ENCODE measurements around the gene ODF2.

DNA sequence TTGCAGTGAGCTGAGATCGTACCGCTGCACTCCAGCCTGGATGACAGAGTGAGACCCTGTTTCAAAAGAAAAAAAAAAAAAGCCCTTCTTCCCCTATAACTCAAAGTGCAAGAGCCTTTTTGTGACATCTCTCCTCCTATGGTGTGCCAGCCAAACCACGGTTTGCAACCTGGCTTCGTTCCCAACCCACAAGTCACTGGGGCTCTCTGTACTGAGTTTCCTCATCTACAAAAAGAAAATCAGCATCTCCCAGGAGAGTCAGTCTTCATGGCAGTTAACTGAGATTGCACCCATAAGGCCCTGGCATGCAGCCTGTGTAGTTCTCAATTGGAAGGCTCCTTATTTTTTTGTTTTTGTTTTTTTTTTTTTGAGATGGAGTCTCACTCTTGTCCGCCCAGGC lies 14.8 kb downstream of the ODF2 start:
- TF ChIP-seq, protein P1, sequence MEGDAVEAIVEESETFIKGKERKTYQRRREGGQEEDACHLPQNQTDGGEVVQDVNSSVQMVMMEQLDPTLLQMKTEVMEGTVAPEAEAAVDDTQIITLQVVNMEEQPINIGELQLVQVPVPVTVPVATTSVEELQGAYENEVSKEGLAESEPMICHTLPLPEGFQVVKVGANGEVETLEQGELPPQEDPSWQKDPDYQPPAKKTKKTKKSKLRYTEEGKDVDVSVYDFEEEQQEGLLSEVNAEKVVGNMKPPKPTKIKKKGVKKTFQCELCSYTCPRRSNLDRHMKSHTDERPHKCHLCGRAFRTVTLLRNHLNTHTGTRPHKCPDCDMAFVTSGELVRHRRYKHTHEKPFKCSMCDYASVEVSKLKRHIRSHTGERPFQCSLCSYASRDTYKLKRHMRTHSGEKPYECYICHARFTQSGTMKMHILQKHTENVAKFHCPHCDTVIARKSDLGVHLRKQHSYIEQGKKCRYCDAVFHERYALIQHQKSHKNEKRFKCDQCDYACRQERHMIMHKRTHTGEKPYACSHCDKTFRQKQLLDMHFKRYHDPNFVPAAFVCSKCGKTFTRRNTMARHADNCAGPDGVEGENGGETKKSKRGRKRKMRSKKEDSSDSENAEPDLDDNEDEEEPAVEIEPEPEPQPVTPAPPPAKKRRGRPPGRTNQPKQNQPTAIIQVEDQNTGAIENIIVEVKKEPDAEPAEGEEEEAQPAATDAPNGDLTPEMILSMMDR (IDR thresholded peaks at IDR 0.05), result no peak
- TF ChIP-seq, protein P2, sequence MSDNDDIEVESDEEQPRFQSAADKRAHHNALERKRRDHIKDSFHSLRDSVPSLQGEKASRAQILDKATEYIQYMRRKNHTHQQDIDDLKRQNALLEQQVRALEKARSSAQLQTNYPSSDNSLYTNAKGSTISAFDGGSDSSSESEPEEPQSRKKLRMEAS (IDR thresholded peaks at IDR 0.05; ENCODE audit: low read depth), result no peak
- TF ChIP-seq POLR2AphosphoS5 (IDR thresholded peaks at IDR 0.05; ENCODE audit: low read depth, low read length) (no peak), JUND (IDR thresholded peaks at IDR 0.05) (no peak), EZH2phosphoT487 (IDR thresholded peaks at IDR 0.05; ENCODE audit: borderline replicate concordance, low read depth) (no peak), MXI1 (IDR thresholded peaks at IDR 0.05; ENCODE audit: low read depth, low read length) (no peak), FOXJ3 (CRISPR knock-in tag; IDR thresholded peaks at IDR 0.05) (no peak), NFIC (IDR thresholded peaks at IDR 0.05; ENCODE audit: borderline replicate concordance) (peak; percentile 53; the same call in 1 of the 2 replicates), SIN3A (IDR thresholded peaks at IDR 0.05; ENCODE audit: borderline replicate concordance, low read depth, low read length) (no peak), TAF1 (IDR thresholded peaks at IDR 0.05; ENCODE audit: borderline replicate concordance, low read depth, low read length) (no peak)
- TF ChIP-seq, protein P3, sequence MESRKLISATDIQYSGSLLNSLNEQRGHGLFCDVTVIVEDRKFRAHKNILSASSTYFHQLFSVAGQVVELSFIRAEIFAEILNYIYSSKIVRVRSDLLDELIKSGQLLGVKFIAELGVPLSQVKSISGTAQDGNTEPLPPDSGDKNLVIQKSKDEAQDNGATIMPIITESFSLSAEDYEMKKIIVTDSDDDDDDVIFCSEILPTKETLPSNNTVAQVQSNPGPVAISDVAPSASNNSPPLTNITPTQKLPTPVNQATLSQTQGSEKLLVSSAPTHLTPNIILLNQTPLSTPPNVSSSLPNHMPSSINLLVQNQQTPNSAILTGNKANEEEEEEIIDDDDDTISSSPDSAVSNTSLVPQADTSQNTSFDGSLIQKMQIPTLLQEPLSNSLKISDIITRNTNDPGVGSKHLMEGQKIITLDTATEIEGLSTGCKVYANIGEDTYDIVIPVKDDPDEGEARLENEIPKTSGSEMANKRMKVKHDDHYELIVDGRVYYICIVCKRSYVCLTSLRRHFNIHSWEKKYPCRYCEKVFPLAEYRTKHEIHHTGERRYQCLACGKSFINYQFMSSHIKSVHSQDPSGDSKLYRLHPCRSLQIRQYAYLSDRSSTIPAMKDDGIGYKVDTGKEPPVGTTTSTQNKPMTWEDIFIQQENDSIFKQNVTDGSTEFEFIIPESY (IDR thresholded peaks at IDR 0.05; ENCODE audit: borderline replicate concordance, low read depth), result no peak
- TF ChIP-seq, protein P4, sequence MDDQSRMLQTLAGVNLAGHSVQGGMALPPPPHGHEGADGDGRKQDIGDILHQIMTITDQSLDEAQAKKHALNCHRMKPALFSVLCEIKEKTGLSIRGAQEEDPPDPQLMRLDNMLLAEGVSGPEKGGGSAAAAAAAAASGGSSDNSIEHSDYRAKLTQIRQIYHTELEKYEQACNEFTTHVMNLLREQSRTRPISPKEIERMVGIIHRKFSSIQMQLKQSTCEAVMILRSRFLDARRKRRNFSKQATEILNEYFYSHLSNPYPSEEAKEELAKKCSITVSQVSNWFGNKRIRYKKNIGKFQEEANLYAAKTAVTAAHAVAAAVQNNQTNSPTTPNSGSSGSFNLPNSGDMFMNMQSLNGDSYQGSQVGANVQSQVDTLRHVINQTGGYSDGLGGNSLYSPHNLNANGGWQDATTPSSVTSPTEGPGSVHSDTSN (IDR thresholded peaks at IDR 0.05), result no peak
- TF ChIP-seq, protein P5, sequence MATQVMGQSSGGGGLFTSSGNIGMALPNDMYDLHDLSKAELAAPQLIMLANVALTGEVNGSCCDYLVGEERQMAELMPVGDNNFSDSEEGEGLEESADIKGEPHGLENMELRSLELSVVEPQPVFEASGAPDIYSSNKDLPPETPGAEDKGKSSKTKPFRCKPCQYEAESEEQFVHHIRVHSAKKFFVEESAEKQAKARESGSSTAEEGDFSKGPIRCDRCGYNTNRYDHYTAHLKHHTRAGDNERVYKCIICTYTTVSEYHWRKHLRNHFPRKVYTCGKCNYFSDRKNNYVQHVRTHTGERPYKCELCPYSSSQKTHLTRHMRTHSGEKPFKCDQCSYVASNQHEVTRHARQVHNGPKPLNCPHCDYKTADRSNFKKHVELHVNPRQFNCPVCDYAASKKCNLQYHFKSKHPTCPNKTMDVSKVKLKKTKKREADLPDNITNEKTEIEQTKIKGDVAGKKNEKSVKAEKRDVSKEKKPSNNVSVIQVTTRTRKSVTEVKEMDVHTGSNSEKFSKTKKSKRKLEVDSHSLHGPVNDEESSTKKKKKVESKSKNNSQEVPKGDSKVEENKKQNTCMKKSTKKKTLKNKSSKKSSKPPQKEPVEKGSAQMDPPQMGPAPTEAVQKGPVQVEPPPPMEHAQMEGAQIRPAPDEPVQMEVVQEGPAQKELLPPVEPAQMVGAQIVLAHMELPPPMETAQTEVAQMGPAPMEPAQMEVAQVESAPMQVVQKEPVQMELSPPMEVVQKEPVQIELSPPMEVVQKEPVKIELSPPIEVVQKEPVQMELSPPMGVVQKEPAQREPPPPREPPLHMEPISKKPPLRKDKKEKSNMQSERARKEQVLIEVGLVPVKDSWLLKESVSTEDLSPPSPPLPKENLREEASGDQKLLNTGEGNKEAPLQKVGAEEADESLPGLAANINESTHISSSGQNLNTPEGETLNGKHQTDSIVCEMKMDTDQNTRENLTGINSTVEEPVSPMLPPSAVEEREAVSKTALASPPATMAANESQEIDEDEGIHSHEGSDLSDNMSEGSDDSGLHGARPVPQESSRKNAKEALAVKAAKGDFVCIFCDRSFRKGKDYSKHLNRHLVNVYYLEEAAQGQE (IDR thresholded peaks at IDR 0.05; ENCODE audit: low read depth, low read length), result no peak
